Astrocyte (in vitro differentiated cells and primary cell): ENCODE data around the gene ATP8B1. TPM values are rescaled to one million over a fixed set of nuclear protein-coding genes. Genes with fewer than 3 reads are reported as not detected.
"Not testable (repeated sequence)": the region's sequence is repeated elsewhere in the genome, so short reads cannot be mapped to it uniquely, and the experiment has no call there.

Source experiments
- DNase-seq: peaks from one replicate; pipeline ENCODE4 v3.0.0-alpha.2; 2010; ENCODE audit warnings: low read depth
- FAIRE-seq: peaks from 2 replicates; lab custom pipeline; 2011; peaks lifted over from hg19 to GRCh38; lab: Jason Lieb, UNC
- H2AFZ ChIP-seq: 2 replicates; pipeline ENCODE4 v1.6.0; 2012; ENCODE audit warnings: low read depth, low read length, inconsistent platforms
- H3K27ac ChIP-seq: 2 replicates; pipeline ENCODE4 v1.5.1; 2011; ENCODE audit warnings: low read depth, low read length, inconsistent platforms
- H3K27me3 ChIP-seq: 2 replicates; pipeline ENCODE4 v1.6.0; 2011; ENCODE audit warnings: low read length, inconsistent platforms; ENCODE audit not compliant: insufficient read depth
- H3K36me3 ChIP-seq: 2 replicates; pipeline ENCODE4 v1.5.1; 2011; ENCODE audit warnings: low read length, inconsistent platforms; ENCODE audit not compliant: insufficient read depth
- H3K4me1 ChIP-seq: 2 replicates; pipeline ENCODE4 v1.5.1; 2011; ENCODE audit warnings: low read length, inconsistent platforms; ENCODE audit not compliant: insufficient read depth
- H3K4me2 ChIP-seq: 2 replicates; pipeline ENCODE4 v1.6.0; 2012; ENCODE audit warnings: low read length, inconsistent platforms
- H3K4me3 ChIP-seq: 2 replicates; pipeline ENCODE4 v1.5.1; 2011; ENCODE audit warnings: low read depth, mild to moderate bottlenecking, low read length, inconsistent platforms; ENCODE audit not compliant: insufficient read depth
- H3K79me2 ChIP-seq: 2 replicates; pipeline ENCODE4 v1.6.0; 2012; ENCODE audit warnings: mild to moderate bottlenecking, low read length, inconsistent platforms; ENCODE audit not compliant: insufficient read depth
- H3K9ac ChIP-seq: 2 replicates; pipeline ENCODE4 v1.6.0; 2012; ENCODE audit warnings: mild to moderate bottlenecking, low read length, inconsistent platforms
- H3K9me3 ChIP-seq: 2 replicates; pipeline ENCODE4 v1.5.1; 2012; ENCODE audit warnings: low read depth, mild to moderate bottlenecking, low read length, inconsistent platforms; ENCODE audit not compliant: insufficient read depth
- H4K20me1 ChIP-seq: 2 replicates; pipeline ENCODE4 v1.6.0; 2012; ENCODE audit warnings: low read length, inconsistent platforms; ENCODE audit not compliant: insufficient read depth
- H3K27ac Mint-ChIP-seq: one replicate; pipeline ENCODE4 v1.8.0; 2021; ENCODE audit warnings: mild to moderate bottlenecking, mixed read lengths; ENCODE audit not compliant: unreplicated experiment
- H3K27me3 Mint-ChIP-seq: one replicate; pipeline ENCODE4 v1.8.0; 2021; ENCODE audit warnings: low read depth, mixed read lengths; ENCODE audit not compliant: unreplicated experiment
- H3K36me3 Mint-ChIP-seq: one replicate; pipeline ENCODE4 v1.8.0; 2021; ENCODE audit warnings: low read depth, mixed read lengths; ENCODE audit not compliant: unreplicated experiment
- H3K4me1 Mint-ChIP-seq: one replicate; pipeline ENCODE4 v1.8.0; 2021; ENCODE audit warnings: low read depth, mixed read lengths; ENCODE audit not compliant: unreplicated experiment
- H3K4me3 Mint-ChIP-seq: one replicate; pipeline ENCODE4 v1.8.0; 2021; ENCODE audit warnings: mild to moderate bottlenecking, moderate library complexity, mixed read lengths; ENCODE audit not compliant: unreplicated experiment
- H3K9me3 Mint-ChIP-seq: one replicate; pipeline ENCODE4 v1.8.0; 2021; ENCODE audit warnings: mild to moderate bottlenecking, mixed read lengths; ENCODE audit not compliant: unreplicated experiment
- CTCF ChIP-seq: IDR thresholded peaks from 2 replicates; pipeline ENCODE4 v1.5.1; 2011; ENCODE audit warnings: low read depth, mild to moderate bottlenecking, inconsistent platforms, low read length, moderate library complexity; ENCODE audit not compliant: insufficient read depth
- EZH2 ChIP-seq: IDR thresholded peaks from 2 replicates; pipeline ENCODE4 v1.6.1; 2012; ENCODE audit warnings: mild to moderate bottlenecking, low read length, inconsistent platforms; ENCODE audit not compliant: insufficient read depth
- total RNA-seq: library from RNA; stranded (reverse); gene quantifications from 2 replicates; pipeline ENCODE4 v1.2.1, GENCODE V29; 2021

ATP8B1 gene
- total RNA-seq, 1 donor from 2014 or later = 10.4 TPM

- Histone ChIP-seq H3K4me3 (no peak overlapping the region), H3K4me1 (peaks cover 14% of the 10 kb centered on the region), H3K27ac (peak overlapping the region; percentile 43), H2AFZ (no peak overlapping the region), H4K20me1 (peaks cover 15% of the 10 kb centered on the region), H3K27me3 (no peaks in the 10 kb centered on the region), H3K79me2 (peaks cover 47% of the 10 kb centered on the region), H3K9me3 (no peaks in the 10 kb centered on the region), H3K4me2 (peak overlapping the region; percentile 72), H3K9ac (peak overlapping the region; percentile 49), H3K36me3 (peaks cover 24% of the 10 kb centered on the region)
- H3K4me3 Mint-ChIP-seq = no peak overlapping the region
- H3K4me1 Mint-ChIP-seq = peaks cover 8% of the 10 kb centered on the region
- peaks cover 2% of the 10 kb centered on the region for H3K9me3 Mint-ChIP-seq
- FAIRE-seq = no peak
- no peak overlapping the region for H3K27ac Mint-ChIP-seq
- H3K36me3 Mint-ChIP-seq = peaks cover 9% of the 10 kb centered on the region
- peak; percentile 71 for DNase-seq
- no peak for TF ChIP-seq CTCF
- no peak for TF ChIP-seq EZH2
- H3K27me3 Mint-ChIP-seq = no peaks in the 10 kb centered on the region
Measured at GRCh38 chr18:57727952-57728807, 74.9 kb downstream of the ATP8B1 start.

- H3K4me1 ChIP-seq, H3K4me3 ChIP-seq, H3K27ac Mint-ChIP-seq, H3K27me3 ChIP-seq, H3K36me3 Mint-ChIP-seq, H3K36me3 ChIP-seq, H3K27ac ChIP-seq, H3K4me1 Mint-ChIP-seq, H3K9ac ChIP-seq, H3K9me3 Mint-ChIP-seq, H2AFZ ChIP-seq, H3K27me3 Mint-ChIP-seq, H3K4me3 Mint-ChIP-seq, FAIRE-seq, H3K4me2 ChIP-seq, H3K9me3 ChIP-seq, DNase-seq: not testable (repeated sequence)
- Histone ChIP-seq H3K79me2 (peaks cover 45% of the 10 kb centered on the region), H4K20me1 (peaks cover 41% of the 10 kb centered on the region)
Measured at GRCh38 chr18:57719211-57719935, 83.7 kb downstream of the ATP8B1 start.

- Histone ChIP-seq H3K27me3 (no peaks in the 10 kb centered on the region), H3K4me1 (peaks cover 8% of the 10 kb centered on the region), H3K9me3 (no peaks in the 10 kb centered on the region), H4K20me1 (peaks cover 62% of the 10 kb centered on the region), H3K79me2 (peaks cover 70% of the 10 kb centered on the region), H3K27ac (no peak overlapping the region), H2AFZ (no peak overlapping the region), H3K36me3 (no peaks in the 10 kb centered on the region), H3K9ac (no peak overlapping the region), H3K4me3 (no peak overlapping the region), H3K4me2 (no peak overlapping the region)
- DNase-seq (no peak), FAIRE-seq (peak; percentile 29)
- H3K4me1 Mint-ChIP-seq = peaks cover 8% of the 10 kb centered on the region
- H3K36me3 Mint-ChIP-seq = peaks cover 8% of the 10 kb centered on the region
- peaks cover 2% of the 10 kb centered on the region for H3K9me3 Mint-ChIP-seq
- TF ChIP-seq CTCF = no peak
- no peak for TF ChIP-seq EZH2
- H3K27ac Mint-ChIP-seq = no peak overlapping the region
- no peaks in the 10 kb centered on the region for H3K27me3 Mint-ChIP-seq
- no peak overlapping the region for H3K4me3 Mint-ChIP-seq
Measured at GRCh38 chr18:57716549-57716948, 86.6 kb downstream of the ATP8B1 start.
